ENCODE results near the gene ZSCAN10.

ZSCAN10 gene

GRCh38 chr16:3047387-3047720, 51.7 kb downstream of the ZSCAN10 start:
- in situ Hi-C loops (cut with HindIII; ENCODE audit: low pct_unique_long_range_greater_than_20kb, low sequenced_read_pairs) = no loop called here
- DNase-seq (ENCODE audit: low read depth in 1 of 2, low spot score in 1 of 2) = no peak
- no peak for TF ChIP-seq JUND (IDR thresholded peaks at IDR 0.05; ENCODE audit: low read depth)

- no peak for TF ChIP-seq JUND (IDR thresholded peaks at IDR 0.05; ENCODE audit: low read depth)
- no peak for DNase-seq (ENCODE audit: low read depth in 1 of 2, low spot score in 1 of 2)
- in situ Hi-C loops (cut with HindIII; ENCODE audit: low pct_unique_long_range_greater_than_20kb, low sequenced_read_pairs) = no loop called here
Observed at GRCh38 chr16:3046641-3047386, 52.3 kb downstream of the ZSCAN10 start.

GRCh38 chr16:3045758-3046640, 53.1 kb downstream of the ZSCAN10 start, which contains the start of gene MMP25:
TSS of gene MMP25 (plus strand) at chr16:3046561. CDS start at chr16:3046918, 357 bp downstream.
- in situ Hi-C loops (cut with HindIII; ENCODE audit: low pct_unique_long_range_greater_than_20kb, low sequenced_read_pairs) = no loop called here
- DNase-seq (ENCODE audit: low read depth in 1 of 2, low spot score in 1 of 2) = peak in 1 of 2 experiments; percentile 72
- no peak for TF ChIP-seq JUND (IDR thresholded peaks at IDR 0.05; ENCODE audit: low read depth)

DNA sequence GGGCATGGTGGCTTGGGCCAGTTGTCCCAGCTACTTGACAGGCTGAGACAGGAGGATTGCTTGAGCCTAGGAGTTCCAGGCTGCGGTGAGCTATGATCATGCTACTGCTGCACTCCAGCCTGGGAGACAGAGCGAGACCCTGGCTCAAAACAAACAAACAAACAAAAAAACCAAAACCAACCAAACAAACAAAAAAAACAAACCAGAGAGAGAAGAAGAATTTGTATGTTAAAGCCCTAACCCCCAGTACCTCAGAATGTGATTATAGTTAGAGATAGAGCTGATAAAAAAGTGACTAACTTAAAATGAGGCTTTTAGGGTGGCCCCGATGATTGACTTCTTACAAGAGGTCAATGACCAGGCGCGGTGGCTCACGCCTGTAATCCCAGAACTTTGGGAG, 54.4 kb downstream of the ZSCAN10 start:
- in situ Hi-C loops (cut with HindIII; ENCODE audit: low pct_unique_long_range_greater_than_20kb, low sequenced_read_pairs) = no loop called here
- no peak for DNase-seq (ENCODE audit: low read depth in 1 of 2, low spot score in 1 of 2)
- TF ChIP-seq JUND (IDR thresholded peaks at IDR 0.05; ENCODE audit: low read depth) = no peak

- TF ChIP-seq JUND (IDR thresholded peaks at IDR 0.05; ENCODE audit: low read depth) = no peak
- in situ Hi-C loops (cut with HindIII; ENCODE audit: low pct_unique_long_range_greater_than_20kb, low sequenced_read_pairs) = no loop called here
- DNase-seq (ENCODE audit: low read depth in 1 of 2, low spot score in 1 of 2) = no peak
Observed at GRCh38 chr16:3042376-3042775, 56.7 kb downstream of the ZSCAN10 start.

- TF ChIP-seq JUND (IDR thresholded peaks at IDR 0.05; ENCODE audit: low read depth) = no peak
- in situ Hi-C loops (cut with HindIII; ENCODE audit: low pct_unique_long_range_greater_than_20kb, low sequenced_read_pairs) = no loop called here
- no peak for DNase-seq (ENCODE audit: low read depth in 1 of 2, low spot score in 1 of 2)
Observed at GRCh38 chr16:3038896-3039295, 60.2 kb downstream of the ZSCAN10 start.

All from T47D (cell line).